Gastrocnemius medialis (tissue), 4 donors: ENCODE data around the gene ELF1.

Experiments used
- POLR2A ChIP-seq, 2 donors: fragments of 450-650 bp; IDR thresholded peaks; one replicate each; pipeline ENCODE4 v1.6.1; 2017; ENCODE audit warnings: antibody characterized with exemption in 2 of 2, mild to moderate bottlenecking in 2 of 2, moderate library complexity in 2 of 2
- TF ChIP-seq, protein P1 (sequence below), 5 experiments: fragments of 450-650 bp in 3 of 5; fragments of 200-600 bp in 2 of 5; sonication (generic) in 2 of 5; IDR thresholded peaks in 4 of 5; conservative IDR thresholded peaks in 1 of 5; 1 replicate in 4 of 5; 2 replicates in 1 of 5; pipeline ENCODE4 v1.5.1; 2016 to 2019; ENCODE audit warnings: antibody characterized with exemption in 5 of 5, mild to moderate bottlenecking in 3 of 5, moderate library complexity in 3 of 5

DNA sequence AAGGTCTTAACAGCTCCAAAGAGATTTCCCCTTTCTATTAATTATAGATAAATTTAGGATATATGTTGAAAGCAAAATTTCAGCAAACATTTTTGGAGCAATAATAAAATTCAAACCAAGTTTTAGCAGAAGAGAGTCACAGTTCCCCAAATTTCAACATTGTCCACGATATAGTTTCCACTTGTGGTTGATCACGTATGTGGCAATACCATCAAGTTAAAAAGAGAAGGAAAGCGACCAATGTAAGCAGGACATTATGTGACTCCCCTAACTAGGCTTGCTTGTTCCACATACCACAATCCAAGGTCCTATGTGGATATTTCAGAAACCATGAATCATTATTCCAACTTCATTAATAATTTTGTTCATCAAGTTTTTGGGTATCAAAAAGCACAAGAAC lies 52.8 kb downstream of the ELF1 start:
- TF ChIP-seq, protein P1, sequence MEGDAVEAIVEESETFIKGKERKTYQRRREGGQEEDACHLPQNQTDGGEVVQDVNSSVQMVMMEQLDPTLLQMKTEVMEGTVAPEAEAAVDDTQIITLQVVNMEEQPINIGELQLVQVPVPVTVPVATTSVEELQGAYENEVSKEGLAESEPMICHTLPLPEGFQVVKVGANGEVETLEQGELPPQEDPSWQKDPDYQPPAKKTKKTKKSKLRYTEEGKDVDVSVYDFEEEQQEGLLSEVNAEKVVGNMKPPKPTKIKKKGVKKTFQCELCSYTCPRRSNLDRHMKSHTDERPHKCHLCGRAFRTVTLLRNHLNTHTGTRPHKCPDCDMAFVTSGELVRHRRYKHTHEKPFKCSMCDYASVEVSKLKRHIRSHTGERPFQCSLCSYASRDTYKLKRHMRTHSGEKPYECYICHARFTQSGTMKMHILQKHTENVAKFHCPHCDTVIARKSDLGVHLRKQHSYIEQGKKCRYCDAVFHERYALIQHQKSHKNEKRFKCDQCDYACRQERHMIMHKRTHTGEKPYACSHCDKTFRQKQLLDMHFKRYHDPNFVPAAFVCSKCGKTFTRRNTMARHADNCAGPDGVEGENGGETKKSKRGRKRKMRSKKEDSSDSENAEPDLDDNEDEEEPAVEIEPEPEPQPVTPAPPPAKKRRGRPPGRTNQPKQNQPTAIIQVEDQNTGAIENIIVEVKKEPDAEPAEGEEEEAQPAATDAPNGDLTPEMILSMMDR (IDR thresholded peaks at IDR 0.05 in 4 of 5, conservative IDR thresholded peaks at IDR 0.05 in 1 of 5) = no peak
- no peak for TF ChIP-seq POLR2A (IDR thresholded peaks at IDR 0.05)
